Measurements from ENCODE around the gene FBXW12.
"Not testable (repeated sequence)": the region's sequence is repeated elsewhere in the genome, so short reads cannot be mapped to it uniquely, and the experiment has no call there.

Gene FBXW12, protein sequence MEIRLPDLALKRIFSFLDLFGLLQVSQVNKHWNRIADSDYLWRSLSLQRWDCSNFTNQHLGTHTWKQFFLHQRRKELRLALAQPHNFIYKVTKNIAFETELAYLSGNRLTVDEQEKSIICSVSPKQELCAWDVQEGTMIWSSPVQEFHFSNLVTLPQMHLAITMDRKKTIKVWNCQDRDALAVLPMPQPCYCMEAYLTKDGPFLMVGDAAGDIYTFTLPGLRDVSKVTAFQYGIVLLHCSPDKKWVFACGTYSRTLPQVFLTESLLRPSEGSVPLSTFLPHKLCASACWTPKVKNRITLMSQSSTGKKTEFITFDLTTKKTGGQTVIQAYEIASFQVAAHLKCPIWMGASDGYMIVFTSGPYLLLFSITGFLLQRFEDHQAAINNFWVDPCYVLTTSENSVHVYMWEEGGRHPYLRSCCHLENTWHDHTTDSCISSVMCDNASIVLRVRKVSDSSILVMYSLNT

DNA sequence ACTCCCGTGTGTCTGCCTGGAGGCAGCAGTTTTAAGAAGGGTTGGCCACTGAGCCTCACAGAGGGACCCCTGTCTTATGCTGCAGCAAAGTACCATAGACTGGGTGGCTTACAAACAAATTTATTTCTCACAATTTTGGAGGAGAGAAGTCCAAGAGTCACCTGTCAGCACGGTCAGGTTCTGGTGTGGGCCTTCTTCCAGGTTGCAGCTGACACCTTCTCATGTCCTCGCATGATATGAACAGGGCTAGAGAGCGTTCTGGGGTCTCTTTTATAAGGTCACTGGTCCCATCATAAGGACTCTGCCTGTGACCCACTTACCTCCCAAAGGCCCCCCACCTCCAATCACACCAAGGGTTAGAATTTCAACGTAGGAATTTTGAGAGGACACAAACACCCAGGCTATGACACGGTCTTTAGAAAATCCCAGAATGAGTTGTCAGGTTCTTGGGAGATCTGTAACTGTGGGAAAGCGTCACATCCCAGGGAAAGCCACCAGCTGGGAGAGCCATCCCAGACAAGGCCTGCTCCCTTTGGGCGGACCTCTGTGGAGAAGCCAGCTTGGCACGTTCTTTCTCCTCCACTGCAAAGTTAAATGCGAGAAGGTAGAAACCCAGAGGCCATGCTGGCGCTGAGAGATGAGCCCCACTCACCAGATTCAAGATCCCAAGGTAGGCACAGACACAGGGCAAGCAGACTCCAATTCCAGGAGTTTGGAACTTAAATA, at the start of gene FBXW12:
Gene FBXW12, plus strand, starts transcription at position 569 of the 726 bp plus-strand sequence. CDS start 549 bp downstream, outside the sequence.
- no peak within 1 kb of the TSS for H3K4me3 ChIP-seq (ENCODE audit: low read depth, low read length)
- no peak for DNase-seq (ENCODE audit: low read depth)

DNA sequence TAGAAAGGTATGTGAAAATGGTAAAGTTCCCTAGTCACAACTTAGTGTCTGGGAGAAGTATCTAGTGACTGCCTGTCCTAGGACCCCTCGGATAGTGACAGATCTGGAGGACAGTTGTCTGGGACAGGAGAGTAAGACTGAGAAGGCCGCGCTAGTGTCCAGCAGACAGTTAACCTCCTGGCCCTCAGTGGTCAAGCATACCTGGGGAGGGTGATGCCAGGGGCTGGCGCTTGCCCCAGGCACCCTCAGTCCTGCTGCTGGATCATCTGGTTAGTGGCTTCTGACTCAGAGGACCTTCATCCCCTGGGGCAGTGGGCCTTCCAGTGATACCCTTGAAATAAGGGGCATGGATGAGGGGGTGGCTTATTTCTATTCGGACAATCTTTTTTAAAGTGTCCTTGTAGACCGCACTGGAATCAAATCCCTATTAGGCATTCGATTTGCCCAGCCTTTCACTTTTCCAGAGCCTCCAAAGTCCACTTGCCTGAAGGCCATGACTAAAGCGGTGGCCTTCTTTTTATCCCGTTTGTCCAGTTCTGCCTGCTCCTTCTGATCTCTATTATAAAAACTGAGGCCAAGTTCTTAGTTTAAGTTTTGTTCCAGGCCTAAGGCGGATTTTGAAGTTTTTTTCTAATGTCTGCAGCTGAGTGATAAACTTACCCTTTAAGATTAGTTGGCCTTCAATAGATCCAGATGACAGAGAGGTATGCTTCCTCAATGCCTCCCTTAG, 40.1 kb upstream of the FBXW12 start:
- DNase-seq (ENCODE audit: low read depth); H3K4me3 ChIP-seq (ENCODE audit: low read depth, low read length): not testable (repeated sequence)

DNA sequence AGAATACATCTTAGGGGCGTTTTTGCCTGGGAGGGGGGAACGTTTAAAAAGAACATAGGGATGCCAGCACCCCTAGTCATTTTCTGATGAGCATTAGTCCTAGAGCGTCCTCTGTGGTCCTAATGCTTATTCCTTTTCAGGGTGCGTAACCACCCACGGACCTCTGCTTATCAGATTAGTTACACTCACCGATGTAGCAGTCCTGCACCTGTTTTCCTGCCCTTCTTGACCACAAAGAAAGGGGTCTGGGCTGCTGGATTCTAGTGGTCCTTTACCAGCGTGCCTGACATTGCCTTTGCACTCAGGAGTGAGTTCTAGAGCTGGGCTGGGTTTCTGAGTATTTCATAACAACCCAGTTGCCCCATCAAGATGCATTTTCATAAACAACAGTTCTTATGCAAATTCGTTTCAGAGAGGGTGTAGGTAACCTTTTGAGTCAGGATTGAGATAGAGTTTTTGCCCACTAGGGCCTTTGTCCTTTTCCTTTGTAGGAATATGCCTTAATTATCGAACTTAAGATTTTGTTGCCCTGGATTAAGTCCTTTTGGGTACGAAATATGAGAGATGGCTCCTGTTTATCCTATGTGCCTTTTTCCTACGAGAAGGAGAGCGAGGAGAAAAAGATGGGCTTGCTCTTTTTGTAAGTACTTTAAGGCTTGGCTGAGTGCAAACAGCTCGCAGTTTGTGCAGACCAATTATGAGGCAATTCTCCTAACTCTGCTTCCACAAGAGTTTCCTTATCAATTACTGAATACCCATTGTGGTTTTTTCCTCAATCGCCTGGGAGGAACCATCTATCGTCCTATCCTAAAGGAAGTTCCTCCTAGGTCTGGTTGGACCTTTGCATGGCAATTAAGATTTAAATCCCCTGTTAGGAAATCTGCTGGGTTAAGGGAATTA, 38.4 kb upstream of the FBXW12 start, which contains the start of gene SPINK8:
Gene SPINK8, minus strand, starts transcription at position 316 of the 900 bp plus-strand sequence. CDS start 5,320 bp downstream, outside the sequence.
- not testable (repeated sequence) for H3K4me3 ChIP-seq (ENCODE audit: low read depth, low read length); DNase-seq (ENCODE audit: low read depth)

DNA sequence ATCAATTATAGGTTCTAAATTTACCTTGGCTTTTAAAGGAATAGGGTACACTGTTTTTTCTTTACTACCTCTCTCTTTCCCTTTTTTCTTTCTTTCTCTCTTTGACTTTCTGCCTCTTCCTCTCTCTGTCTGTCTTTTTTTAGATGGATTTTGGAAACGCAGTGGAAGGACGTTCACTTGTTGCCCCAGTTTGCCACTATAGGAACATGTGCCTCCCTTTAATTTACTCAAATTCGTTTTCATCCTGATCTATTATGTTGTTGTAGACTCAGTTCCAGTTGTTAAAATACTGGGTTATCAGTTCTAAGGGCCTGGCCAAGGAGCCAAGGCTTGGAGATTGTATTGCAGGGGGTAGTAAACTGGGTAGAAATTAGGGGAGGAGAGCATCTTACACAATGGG, 37.4 kb upstream of the FBXW12 start:
- no peak overlapping the region for H3K4me3 ChIP-seq (ENCODE audit: low read depth, low read length)
- DNase-seq (ENCODE audit: low read depth) = no peak

DNA sequence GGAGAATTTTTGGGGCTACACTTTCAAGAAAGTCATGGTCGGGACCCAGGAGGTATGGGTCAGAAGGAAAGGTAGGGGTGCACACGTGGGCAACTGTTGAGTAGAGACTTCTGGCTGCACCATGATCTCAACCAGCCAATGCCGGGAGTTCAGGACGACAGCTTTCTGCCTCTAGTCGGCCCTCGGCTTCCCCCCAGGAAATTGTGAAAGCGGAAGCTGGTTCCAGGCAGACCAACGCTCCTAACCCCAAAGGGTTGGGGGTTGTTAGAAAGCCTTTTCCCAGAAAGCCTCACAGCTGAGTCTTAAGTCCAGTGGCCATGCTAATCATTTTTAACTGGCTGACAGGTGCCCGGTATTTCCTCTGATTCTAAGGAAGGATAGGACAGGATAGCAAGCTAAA, 36.7 kb upstream of the FBXW12 start:
- H3K4me3 ChIP-seq (ENCODE audit: low read depth, low read length); DNase-seq (ENCODE audit: low read depth): not testable (repeated sequence)

DNA sequence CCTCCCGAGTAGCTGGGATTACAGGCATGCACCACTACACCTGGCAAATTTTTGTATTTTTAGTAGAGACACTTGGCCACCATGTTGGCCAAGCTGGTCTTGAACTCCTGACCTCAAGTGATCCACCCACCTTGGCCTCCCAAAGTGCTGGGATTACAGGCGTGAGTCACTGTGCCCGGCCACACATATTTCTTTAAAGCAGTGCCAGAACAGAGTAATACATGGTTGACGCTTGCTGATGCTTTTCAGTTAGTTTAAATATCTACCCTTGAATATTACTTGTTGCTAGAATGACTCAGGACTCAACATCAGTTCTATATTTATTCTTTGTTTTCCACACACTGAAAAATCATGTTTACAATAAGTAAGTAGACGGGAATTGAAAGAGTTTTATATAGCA, 34.5 kb upstream of the FBXW12 start:
- not testable (repeated sequence) for DNase-seq (ENCODE audit: low read depth); H3K4me3 ChIP-seq (ENCODE audit: low read depth, low read length)

DNA sequence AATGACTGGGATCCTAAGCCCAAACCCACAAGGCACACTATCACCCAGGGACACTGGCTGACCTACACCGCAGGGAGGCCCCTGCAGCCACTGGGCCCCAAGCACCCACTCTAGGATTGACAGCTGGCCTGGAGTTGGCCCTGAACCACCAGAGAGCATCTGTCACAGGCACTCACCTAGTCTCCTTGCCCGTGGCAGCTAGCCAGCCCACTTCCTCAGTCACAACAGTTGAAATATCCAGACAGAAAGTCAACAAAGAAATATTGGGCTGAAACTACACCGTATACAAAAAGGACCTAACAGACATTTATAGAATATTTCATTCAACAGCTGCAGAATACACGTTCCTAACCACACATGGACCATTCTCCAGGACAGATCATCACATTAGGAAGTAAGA, 33.4 kb upstream of the FBXW12 start:
- DNase-seq (ENCODE audit: low read depth) = peak; percentile 4
- no peak overlapping the region for H3K4me3 ChIP-seq (ENCODE audit: low read depth, low read length)

DNA sequence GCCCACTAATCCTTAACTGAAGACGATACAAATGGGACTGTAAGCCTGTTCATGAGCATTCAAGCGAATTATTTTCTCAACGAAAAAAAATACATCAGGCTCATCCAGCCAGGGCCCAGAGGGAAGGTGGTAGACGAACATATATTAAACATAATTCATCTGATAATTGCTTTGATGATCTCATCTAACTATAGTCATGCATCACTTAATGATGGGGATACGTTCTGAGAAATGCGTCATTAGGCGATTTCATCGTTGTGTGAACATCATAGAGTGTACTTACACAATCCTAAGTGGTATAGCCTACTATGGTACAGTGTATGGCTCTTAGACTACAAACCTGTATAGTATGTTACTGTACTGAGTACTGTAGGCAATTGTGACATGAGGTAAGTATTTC, 28.6 kb upstream of the FBXW12 start:
- DNase-seq (ENCODE audit: low read depth) = no peak
- no peak overlapping the region for H3K4me3 ChIP-seq (ENCODE audit: low read depth, low read length)

DNA sequence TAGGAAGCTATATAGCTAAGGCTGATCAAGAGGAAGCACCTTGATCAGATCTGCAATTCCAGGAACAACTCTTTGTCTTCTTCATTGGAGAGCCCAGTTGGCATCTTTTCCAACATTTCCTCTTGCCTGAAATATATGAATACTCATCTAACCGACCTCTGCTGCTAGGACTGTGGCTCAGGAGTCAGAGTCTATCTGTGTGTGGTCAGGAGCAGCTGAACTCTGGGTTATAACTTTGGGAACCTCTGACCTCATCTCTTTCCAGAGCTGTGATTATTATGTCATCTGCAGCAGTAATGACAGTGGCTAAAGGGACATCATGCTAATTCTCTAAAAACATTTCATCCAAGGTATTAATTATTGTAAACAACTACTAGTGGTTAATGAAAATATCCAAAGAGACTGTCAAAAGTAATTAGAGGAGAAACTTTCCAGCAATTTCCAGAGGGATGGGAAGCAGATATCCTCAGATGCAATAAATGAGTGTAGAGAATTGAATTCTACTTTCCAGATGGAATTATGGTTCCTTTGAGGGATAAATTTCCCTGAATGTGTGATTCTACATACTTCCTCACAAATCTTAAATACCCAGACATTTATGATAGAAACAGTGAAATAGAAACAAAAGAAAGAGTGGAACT, 27.0 kb upstream of the FBXW12 start:
- DNase-seq (ENCODE audit: low read depth) = no peak
- no peak overlapping the region for H3K4me3 ChIP-seq (ENCODE audit: low read depth, low read length)

DNA sequence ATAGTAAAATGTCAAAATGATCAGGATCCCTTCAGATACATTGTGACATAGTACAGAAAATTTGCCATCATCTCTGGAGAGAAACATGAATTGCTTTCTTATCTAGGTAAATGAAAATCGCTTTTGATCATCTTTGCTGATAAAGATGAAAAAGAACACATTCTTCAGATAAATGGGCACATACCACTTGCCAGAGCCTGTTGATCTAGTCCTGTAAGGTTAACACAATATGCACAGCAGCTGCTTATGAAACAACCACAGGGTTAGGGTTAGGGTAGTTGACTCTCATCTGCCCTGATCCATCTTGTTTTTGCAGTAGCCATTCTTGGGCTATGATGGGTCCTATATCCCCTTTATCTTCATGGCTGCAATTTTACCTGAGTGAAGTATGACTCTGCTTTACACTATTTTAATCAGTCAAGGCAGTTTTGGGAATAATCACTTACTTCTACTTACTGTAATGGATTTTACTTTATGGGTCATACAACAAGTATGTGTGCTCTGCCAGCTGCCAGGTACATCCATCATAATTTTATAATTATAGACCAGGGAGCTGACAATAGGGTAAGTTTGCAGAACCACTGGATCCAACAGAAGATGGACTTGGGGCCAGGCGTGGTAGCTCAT, 26.0 kb upstream of the FBXW12 start:
- H3K4me3 ChIP-seq (ENCODE audit: low read depth, low read length) = no peak overlapping the region
- no peak for DNase-seq (ENCODE audit: low read depth)

DNA sequence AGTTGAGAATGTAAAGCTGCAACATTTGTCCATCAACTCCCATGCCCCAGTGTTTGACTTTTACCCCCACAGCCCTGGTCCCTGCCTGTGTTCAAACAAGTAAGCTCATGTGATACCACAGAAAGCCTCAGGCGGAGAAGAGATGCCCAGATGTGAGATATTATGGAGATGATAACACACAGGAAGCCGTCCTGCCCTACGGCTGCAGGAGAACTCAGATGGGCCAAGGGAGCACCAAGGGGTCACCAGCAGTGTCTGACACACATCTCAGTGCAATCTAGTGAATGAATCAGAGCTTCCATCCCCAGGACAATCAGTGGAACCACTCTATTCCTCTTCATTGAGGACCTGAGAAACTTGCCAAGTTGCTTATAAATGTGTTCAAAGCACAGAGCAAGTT, 24.5 kb upstream of the FBXW12 start:
- no peak overlapping the region for H3K4me3 ChIP-seq (ENCODE audit: low read depth, low read length)
- no peak for DNase-seq (ENCODE audit: low read depth)

DNA sequence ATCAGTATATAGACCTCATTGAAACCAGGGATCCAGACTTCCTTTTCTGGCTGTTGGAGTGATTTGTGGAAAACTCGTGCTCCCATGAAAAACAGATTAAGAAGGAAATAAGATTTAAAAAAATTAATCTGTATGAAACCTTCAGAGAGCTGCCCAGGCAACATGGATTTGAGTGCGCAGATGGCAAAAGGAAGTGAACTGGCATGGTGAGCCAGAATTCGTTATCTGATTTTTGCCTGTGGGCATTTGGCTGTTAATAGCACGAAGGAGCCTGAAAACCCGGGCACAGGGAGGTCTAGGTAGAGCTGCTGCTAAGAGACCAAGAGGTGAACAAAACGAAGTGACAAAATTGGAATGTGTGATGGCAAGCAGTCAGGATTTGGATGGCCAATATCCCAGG, 19.5 kb upstream of the FBXW12 start:
- no peak overlapping the region for H3K4me3 ChIP-seq (ENCODE audit: low read depth, low read length)
- DNase-seq (ENCODE audit: low read depth) = no peak

DNA sequence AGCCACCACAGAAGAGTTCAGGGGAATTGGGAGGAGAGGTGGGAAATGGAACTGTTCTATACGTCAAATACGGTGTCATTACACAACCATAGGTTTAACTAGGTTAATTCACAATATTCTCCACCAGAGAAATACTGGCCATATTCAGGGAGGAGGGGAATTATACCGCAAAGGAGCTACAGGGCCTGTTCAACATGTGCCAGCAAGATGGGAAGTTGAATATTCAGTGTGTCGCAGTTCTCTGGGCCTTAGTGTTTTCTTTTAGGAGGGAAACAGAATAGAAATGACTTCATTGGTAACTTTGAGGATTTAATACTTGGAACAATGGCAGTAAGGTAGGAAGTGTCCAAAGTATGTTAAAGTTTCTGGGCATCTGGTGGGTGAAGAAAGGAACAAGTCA, 18.0 kb upstream of the FBXW12 start:
- DNase-seq (ENCODE audit: low read depth) = no peak
- no peak overlapping the region for H3K4me3 ChIP-seq (ENCODE audit: low read depth, low read length)

DNA sequence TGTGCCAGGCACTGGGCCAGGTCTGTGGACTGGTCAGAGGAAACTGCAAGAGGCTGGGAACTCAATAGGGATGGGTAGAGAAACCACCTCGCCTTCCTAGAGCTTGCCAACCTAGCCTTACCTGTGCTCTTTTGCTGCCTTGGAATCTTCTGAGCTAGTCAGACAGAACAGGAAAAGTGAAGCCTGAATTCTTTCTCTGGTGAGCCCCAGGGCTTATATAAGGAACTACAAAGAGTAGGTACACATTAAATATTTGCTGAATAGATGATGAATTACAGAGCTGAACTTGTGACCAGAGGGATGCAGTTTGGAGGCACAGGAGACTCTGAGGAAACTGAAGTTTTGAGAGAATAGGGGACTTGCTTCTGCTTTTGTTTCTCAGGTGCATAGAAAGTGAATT, 15.6 kb upstream of the FBXW12 start:
- no peak for DNase-seq (ENCODE audit: low read depth)
- no peak overlapping the region for H3K4me3 ChIP-seq (ENCODE audit: low read depth, low read length)

DNA sequence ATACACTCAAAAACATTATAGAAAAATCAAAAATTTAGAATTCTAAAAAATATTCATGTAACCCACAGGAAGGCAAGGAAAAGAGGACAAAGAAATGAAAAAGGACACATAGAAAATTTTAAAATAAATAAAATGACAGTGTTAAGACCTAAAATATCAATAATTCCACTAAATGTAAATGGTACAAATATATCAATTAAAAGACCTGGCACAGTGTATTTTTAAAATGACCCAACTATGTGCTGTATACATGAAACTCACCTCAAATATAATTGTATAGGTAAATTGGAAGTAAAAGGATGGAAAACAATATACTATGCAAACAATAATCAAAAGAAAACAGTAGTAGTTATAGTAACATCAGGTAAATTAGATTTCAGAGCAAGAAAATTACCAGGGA, 10.1 kb upstream of the FBXW12 start:
- no peak for DNase-seq (ENCODE audit: low read depth)
- no peak overlapping the region for H3K4me3 ChIP-seq (ENCODE audit: low read depth, low read length)

DNA sequence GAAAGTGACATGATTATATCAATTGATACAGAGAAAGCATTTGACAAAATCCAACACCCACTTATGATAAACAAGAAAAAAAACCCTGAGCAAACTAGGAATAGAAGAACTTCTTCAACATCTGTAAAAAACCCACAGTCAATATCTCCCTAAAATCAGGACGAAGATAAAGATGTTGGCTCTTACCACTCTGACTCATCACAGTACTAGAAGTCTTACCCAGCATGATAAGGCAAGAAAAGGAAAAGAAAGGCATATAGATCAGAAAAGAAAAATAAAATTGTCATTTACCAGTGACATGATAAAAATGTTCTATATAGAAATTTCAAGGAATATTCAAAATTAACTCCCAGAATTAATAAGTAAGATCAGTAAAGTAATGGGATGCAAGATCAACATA, 7.2 kb upstream of the FBXW12 start:
- no peak overlapping the region for H3K4me3 ChIP-seq (ENCODE audit: low read depth, low read length)
- no peak for DNase-seq (ENCODE audit: low read depth)

DNA sequence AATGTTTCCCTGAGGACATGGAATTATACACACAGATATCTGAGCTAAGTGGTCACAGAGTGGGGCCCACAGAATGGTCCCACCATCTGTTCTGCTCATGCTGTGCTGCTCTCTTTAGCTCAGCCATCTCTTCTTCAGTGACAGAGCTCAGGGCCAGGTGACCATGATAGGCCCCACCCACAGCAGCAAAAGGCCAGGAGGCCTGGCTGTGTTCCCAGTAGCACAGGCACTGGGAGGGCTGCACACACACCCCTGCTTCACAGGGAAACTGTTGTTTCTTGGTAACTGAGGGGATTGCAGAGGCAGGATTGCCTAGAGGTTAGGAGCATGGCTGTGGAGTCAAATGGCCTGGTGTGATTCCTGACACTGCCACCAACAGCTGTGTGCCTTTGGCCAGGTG, 4.8 kb upstream of the FBXW12 start:
- H3K4me3 ChIP-seq (ENCODE audit: low read depth, low read length) = no peak overlapping the region
- no peak for DNase-seq (ENCODE audit: low read depth)

DNA sequence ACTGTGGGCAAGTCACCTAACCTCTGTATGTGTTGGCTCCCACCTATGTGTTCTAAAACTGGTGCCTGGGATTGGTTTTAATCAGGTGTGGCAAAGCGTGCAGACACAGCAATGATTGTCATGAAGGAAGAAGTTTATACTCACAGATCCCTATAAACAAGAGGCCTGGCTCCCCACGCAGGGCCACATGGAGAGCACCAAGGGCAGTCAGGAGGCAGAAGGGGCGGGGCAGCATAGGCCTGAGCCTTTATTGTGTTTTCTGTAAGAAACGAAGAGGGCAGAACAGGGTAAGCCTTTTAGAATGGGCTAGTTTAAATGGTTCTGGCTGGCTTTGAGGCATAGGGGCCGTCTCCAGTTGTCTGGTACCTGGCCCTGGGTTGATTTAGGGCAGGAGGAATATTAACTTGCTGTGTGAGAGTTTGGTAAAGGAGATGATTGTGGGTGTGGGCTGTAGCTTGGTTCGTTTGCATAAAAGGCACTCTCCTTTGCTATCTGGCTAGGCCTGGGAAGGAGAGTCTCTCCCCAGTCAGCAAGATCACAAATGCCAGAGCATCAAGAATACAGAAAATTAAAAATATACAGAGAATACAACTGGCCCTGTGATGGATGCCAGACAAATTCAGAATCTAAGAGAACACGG, 2.2 kb upstream of the FBXW12 start:
- no peak for DNase-seq (ENCODE audit: low read depth)

More for the DNA sequence above, 2.2 kb upstream of the FBXW12 start:
- H3K4me3 ChIP-seq (ENCODE audit: low read depth, low read length) = no peak overlapping the region

Measured in skeletal muscle cell (primary cell).